Endodermal cell (in vitro differentiated cells): ENCODE measurements around the gene HMX1. TPM values are rescaled to one million over a fixed set of nuclear protein-coding genes. Genes with fewer than 3 reads are reported as not detected.

Source experiments
- DNase-seq: peaks from one replicate; pipeline ENCODE4 v3.0.0-alpha.2; 2017
- H3K27ac ChIP-seq: 2 replicates; pipeline ENCODE4 v1.5.1; 2013; ENCODE audit warnings: mild to moderate bottlenecking, low read depth, low read length, moderate library complexity
- H3K27me3 ChIP-seq: 2 replicates; pipeline ENCODE4 v1.6.1; 2013; ENCODE audit warnings: mild to moderate bottlenecking, low read length, moderate library complexity; ENCODE audit not compliant: insufficient read depth, control insufficient read depth, poor library complexity, severe bottlenecking
- H3K36me3 ChIP-seq: 2 replicates; pipeline ENCODE4 v1.7.0; 2013; ENCODE audit warnings: mild to moderate bottlenecking, low read length, moderate library complexity; ENCODE audit not compliant: control insufficient read depth, insufficient read depth
- H3K4me1 ChIP-seq: one replicate; pipeline ENCODE4 v1.7.0; 2013; ENCODE audit warnings: low read length; ENCODE audit not compliant: control insufficient read depth, insufficient read depth
- H3K4me3 ChIP-seq: 2 replicates; pipeline ENCODE4 v1.5.1; 2013; ENCODE audit warnings: mild to moderate bottlenecking, low read length, moderate library complexity
- H3K9ac ChIP-seq: 2 replicates; pipeline ENCODE4 v1.6.1; 2013; ENCODE audit warnings: mild to moderate bottlenecking, low read length, moderate library complexity; ENCODE audit not compliant: poor library complexity, severe bottlenecking; ENCODE audit errors: extremely low read depth
- H3K9me3 ChIP-seq: 2 replicates; pipeline ENCODE4 v1.6.1; 2013; ENCODE audit warnings: mild to moderate bottlenecking, low read length, moderate library complexity; ENCODE audit not compliant: control insufficient read depth
- H3K27ac Mint-ChIP-seq: 2 replicates; pipeline ENCODE4 v1.8.0; 2020; ENCODE audit warnings: mixed read lengths
- H3K27me3 Mint-ChIP-seq: 2 replicates; pipeline ENCODE4 v1.8.0; 2021; ENCODE audit warnings: mild to moderate bottlenecking, mixed read lengths; ENCODE audit not compliant: insufficient read depth
- H3K36me3 Mint-ChIP-seq: 2 replicates; pipeline ENCODE4 v1.8.0; 2020; ENCODE audit warnings: low read depth, mixed read lengths
- H3K4me1 Mint-ChIP-seq: 2 replicates; pipeline ENCODE4 v1.8.0; 2020; ENCODE audit warnings: mixed read lengths
- H3K4me3 Mint-ChIP-seq: 2 replicates; pipeline ENCODE4 v1.8.0; 2020; ENCODE audit warnings: mild to moderate bottlenecking, moderate library complexity, mixed read lengths
- H3K9me3 Mint-ChIP-seq: 2 replicates; pipeline ENCODE4 v1.8.0; 2020; ENCODE audit warnings: mild to moderate bottlenecking, mixed read lengths
- WGBS, 2 experiments: methylation state at CpG; one replicate each; pipeline versions ENCODE4 v1.1.5 to v1.1.7; 2013; ENCODE audit warnings: missing lambda C conversion rate in 2 of 2, mixed read lengths in 1 of 2; ENCODE audit not compliant: insufficient coverage in 1 of 2, insufficient read length in 1 of 2; 5-methylcytosine and 5-hydroxymethylcytosine counted together
- total RNA-seq, 2 donors: library from RNA; stranded (reverse); fragmentation: NEBNext Ultra II Directional in 1 of 2; extraction: Animal tissue kit (Norgen Biotek cat#: 25700) in 1 of 2; gene quantifications; 2 replicates in 1 of 2; 3 replicates in 1 of 2; pipeline ENCODE4 v1.2.1, GENCODE V29; 2021
- TF ChIP-seq, protein P1 (sequence below): fragments of 200-600 bp; sonication (generic); conservative IDR thresholded peaks from 2 replicates; pipeline ENCODE4 v1.5.0; 2021; ENCODE audit warnings: antibody characterized with exemption, mild to moderate bottlenecking

The HMX1 gene
- total RNA-seq, 2 donors from 2014 or later = 1.2 TPM; not detected in 1

DNA sequence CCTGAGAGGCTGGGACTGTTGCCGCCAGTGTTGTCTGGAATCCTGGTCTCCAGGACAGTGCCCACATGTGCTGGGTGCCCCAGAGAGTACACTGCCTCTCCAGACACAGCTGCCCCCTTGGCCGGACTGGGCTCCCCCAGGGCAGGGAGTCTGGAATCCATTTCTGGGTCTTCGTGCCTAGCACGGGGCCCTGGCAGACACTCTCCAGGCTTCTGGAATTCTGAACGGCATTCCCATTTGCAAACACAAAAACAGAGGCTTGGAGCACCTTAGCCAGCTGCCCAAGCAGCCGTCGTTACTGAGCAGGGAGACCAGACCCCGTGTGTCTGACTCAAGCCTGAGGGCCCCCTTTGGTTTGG, 20.8 kb downstream of the HMX1 start:
- peaks cover 13% of the 10 kb centered on the region for H3K4me1 Mint-ChIP-seq
- Histone ChIP-seq H3K9ac (no peak overlapping the region), H3K27ac (no peak overlapping the region), H3K27me3 (peaks cover 65% of the 10 kb centered on the region), H3K9me3 (no peaks in the 10 kb centered on the region), H3K4me1 (no peaks in the 10 kb centered on the region), H3K36me3 (no peaks in the 10 kb centered on the region), H3K4me3 (no peak overlapping the region)
- DNase-seq = no peak
- WGBS, 2 experiments = 90% methylated on average over 8 of the region's 8 CpGs
- peaks cover 2% of the 10 kb centered on the region for H3K9me3 Mint-ChIP-seq
- no peaks in the 10 kb centered on the region for H3K36me3 Mint-ChIP-seq
- H3K27ac Mint-ChIP-seq = no peak overlapping the region
- no peak overlapping the region for H3K4me3 Mint-ChIP-seq
- TF ChIP-seq, protein P1, sequence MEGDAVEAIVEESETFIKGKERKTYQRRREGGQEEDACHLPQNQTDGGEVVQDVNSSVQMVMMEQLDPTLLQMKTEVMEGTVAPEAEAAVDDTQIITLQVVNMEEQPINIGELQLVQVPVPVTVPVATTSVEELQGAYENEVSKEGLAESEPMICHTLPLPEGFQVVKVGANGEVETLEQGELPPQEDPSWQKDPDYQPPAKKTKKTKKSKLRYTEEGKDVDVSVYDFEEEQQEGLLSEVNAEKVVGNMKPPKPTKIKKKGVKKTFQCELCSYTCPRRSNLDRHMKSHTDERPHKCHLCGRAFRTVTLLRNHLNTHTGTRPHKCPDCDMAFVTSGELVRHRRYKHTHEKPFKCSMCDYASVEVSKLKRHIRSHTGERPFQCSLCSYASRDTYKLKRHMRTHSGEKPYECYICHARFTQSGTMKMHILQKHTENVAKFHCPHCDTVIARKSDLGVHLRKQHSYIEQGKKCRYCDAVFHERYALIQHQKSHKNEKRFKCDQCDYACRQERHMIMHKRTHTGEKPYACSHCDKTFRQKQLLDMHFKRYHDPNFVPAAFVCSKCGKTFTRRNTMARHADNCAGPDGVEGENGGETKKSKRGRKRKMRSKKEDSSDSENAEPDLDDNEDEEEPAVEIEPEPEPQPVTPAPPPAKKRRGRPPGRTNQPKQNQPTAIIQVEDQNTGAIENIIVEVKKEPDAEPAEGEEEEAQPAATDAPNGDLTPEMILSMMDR = no peak
- H3K27me3 Mint-ChIP-seq = peaks cover 39% of the 10 kb centered on the region

DNA sequence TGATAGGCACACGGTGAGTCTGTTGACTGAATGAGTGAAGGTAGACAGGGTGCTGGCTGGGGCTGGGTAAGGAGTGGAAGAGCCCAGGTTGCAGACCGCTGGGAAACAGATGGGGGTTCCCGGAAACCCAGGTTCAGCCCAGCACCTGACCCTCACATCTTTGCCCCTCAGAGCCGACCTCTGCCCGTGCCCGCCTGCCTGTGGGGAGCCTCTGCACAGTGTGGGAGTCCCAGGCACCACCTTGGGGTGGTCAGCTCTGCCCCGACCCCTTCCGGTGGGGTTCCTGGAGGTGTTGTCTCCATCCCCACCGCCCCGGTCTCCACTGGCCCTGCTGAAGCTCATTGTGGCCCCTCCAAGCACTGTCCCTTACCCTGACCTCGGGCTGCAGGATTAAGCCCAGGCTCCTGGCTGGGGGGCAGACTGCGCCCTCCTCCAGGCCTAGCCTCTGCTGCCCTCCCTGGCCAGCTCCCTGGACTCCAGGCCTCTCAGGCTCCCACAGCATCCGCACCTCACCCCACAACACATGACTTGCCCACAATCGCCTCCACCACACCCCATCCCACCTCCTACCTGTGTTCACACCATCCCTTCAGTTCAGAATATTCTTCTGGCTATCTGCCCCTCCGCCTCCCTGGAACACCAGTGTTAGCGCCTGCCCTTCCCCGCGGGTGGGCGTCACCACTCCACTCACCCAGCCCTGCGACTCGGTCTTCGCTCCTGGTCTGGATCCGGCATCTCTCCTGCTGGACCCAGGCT, 21.4 kb downstream of the HMX1 start:
- TF ChIP-seq, protein P1 = no peak
- H3K27me3 Mint-ChIP-seq = peaks cover 38% of the 10 kb centered on the region
- H3K4me1 Mint-ChIP-seq = peaks cover 10% of the 10 kb centered on the region
- H3K4me3 ChIP-seq = no peak overlapping the region
- H3K4me1 ChIP-seq = no peaks in the 10 kb centered on the region
- no peaks in the 10 kb centered on the region for H3K9me3 ChIP-seq
- no peak overlapping the region for H3K27ac Mint-ChIP-seq
- no peaks in the 10 kb centered on the region for H3K36me3 ChIP-seq
- peaks cover 64% of the 10 kb centered on the region for H3K27me3 ChIP-seq
- peaks cover 2% of the 10 kb centered on the region for H3K9me3 Mint-ChIP-seq
- H3K4me3 Mint-ChIP-seq = no peak overlapping the region
- H3K9ac ChIP-seq = no peak overlapping the region
- H3K27ac ChIP-seq = no peak overlapping the region
- 90% methylated on average over 19 to 23 of the region's 23 CpGs for WGBS, 2 experiments
- H3K36me3 Mint-ChIP-seq = no peaks in the 10 kb centered on the region
- DNase-seq = peak; percentile 36

DNA sequence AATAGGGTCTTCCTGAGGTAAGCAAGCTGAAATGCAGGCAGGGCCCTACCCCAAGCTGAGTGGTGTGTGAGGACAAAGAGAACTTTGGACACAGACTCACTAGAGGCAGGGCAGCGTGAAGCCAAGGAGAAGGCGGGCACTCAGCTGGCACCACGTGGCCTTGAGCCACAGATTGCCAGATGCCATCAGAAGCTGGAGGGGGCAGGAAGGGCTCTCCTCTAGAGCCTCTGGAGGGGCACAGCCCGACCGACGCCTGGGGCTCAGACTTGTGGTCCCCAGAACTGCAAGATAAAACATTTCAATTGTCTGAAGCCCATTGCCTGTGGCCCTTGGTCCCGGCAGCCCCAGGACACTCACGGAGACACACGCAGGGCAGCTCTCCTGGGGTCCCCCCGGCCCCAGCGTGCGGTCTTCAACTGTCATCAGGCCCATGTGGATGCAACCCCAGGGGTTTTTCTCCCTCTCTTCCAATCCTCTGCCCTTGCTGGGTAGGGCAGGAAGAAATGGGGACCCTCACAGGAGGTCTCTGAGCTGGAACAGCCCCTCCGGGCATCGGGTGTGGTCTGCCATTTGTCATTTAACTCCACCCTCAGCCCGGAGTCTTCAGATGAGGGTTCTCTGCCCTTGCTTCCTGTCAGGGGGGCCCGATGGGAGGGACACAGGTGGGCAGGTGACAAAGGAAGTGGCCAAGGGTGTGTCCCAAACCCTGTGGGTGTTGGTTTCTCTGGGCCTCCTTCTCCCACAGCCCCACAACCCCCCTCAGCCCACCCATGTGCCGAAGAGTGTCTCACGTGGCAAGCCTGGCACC, 22.2 kb downstream of the HMX1 start:
- Mint-ChIP-seq H3K9me3 (peaks cover 2% of the 10 kb centered on the region), H3K27ac (no peak overlapping the region), H3K36me3 (no peaks in the 10 kb centered on the region), H3K27me3 (peaks cover 33% of the 10 kb centered on the region), H3K4me1 (peaks cover 3% of the 10 kb centered on the region), H3K4me3 (no peak overlapping the region)
- TF ChIP-seq, protein P1 = no peak
- Histone ChIP-seq H3K27me3 (peaks cover 64% of the 10 kb centered on the region), H3K27ac (no peak overlapping the region), H3K9ac (no peak overlapping the region), H3K36me3 (no peaks in the 10 kb centered on the region), H3K9me3 (no peaks in the 10 kb centered on the region), H3K4me3 (no peak overlapping the region), H3K4me1 (no peaks in the 10 kb centered on the region)
- peak; percentile 35 for DNase-seq
- 88 to 91% methylated on average over 10 to 18 of the region's 18 CpGs for WGBS, 2 experiments
